ENCODE data around the gene LRBA. TPM values are rescaled to one million over a fixed set of nuclear protein-coding genes. Genes with fewer than 3 reads are reported as not detected.

LRBA gene
- polyA plus RNA-seq, 1 of the 3 experiments (the other 2 are of a cell fraction) = 11.4 TPM

- H4K20me1 ChIP-seq (ENCODE audit: insufficient read depth) = no peaks in the 10 kb centered on the region
- H3K4me2 ChIP-seq = no peak overlapping the region
- H3K27ac ChIP-seq (ENCODE audit: low read depth in 2 of 2, low read length in 1 of 2) = no peak overlapping the region
- no peaks in the 10 kb centered on the region; a peak in 1 of 4 replicates for H3K4me1 ChIP-seq (ENCODE audit: control insufficient read depth in 1 of 2, insufficient read depth in 2 of 2, low read depth in 1 of 2, low read length in 1 of 2)
- no peaks in the 10 kb centered on the region for H3K79me2 ChIP-seq (ENCODE audit: insufficient read depth)
- TF ChIP-seq FOXJ3 (CRISPR knock-in tag; IDR thresholded peaks at IDR 0.05) (no peak), TAF1 (IDR thresholded peaks at IDR 0.05; ENCODE audit: borderline replicate concordance, low read depth, low read length) (no peak), EZH2phosphoT487 (IDR thresholded peaks at IDR 0.05; ENCODE audit: borderline replicate concordance, low read depth) (no peak), SMC3 (IDR thresholded peaks at IDR 0.05; ENCODE audit: low read depth, low read length) (no peak), RAD21 (IDR thresholded peaks at IDR 0.05; ENCODE audit: low read length) (no peak), TCF12 (IDR thresholded peaks at IDR 0.05) (no peak), CTCF (IDR thresholded peaks at IDR 0.05) (no peak), EP300 (IDR thresholded peaks at IDR 0.05; ENCODE audit: borderline replicate concordance in 1 of 2, low read depth in 1 of 2, low read length in 1 of 2) (no peak), GABPA (IDR thresholded peaks at IDR 0.05; ENCODE audit: low read depth) (no peak), CHD2 (IDR thresholded peaks at IDR 0.05; ENCODE audit: low read length, partially characterized antibody) (no peak), ZBTB33 (IDR thresholded peaks at IDR 0.05; ENCODE audit: borderline replicate concordance, low read depth) (no peak), USF2 (IDR thresholded peaks at IDR 0.05; ENCODE audit: borderline replicate concordance, low read depth, low read length) (no peak), RXRA (IDR thresholded peaks at IDR 0.05; ENCODE audit: borderline replicate concordance, low read depth) (no peak), YY1 (IDR thresholded peaks at IDR 0.05; ENCODE audit: low read depth) (no peak), JUND (IDR thresholded peaks at IDR 0.05) (no peak), MAX (IDR thresholded peaks at IDR 0.05; ENCODE audit: low read depth) (no peak)
- ChIA-PET POLR2A (no interaction called here), CTCF (no interaction called here)
- no peaks in the 10 kb centered on the region for H3K27me3 ChIP-seq (ENCODE audit: insufficient read depth)
- no peak overlapping the region for H3K9ac ChIP-seq
- no peak overlapping the region for H2AFZ ChIP-seq (ENCODE audit: low read depth)
- 100% methylated on average over 2 of the region's 2 CpGs for WGBS (ENCODE audit: low lambda C conversion rate)
- peaks cover 2 to 7% of the 10 kb centered on the region in 2 experiments for H3K36me3 ChIP-seq (replicated peaks in 1 of 2; ENCODE audit: control insufficient read depth in 1 of 2, insufficient read depth in 2 of 2, low read length in 1 of 2)
- H3K9me2 ChIP-seq = no peaks in the 10 kb centered on the region
- no peak overlapping the region for H3K4me3 ChIP-seq (ENCODE audit: low read depth in 2 of 2, low read length in 1 of 2)
- no peaks in the 10 kb centered on the region for H3F3A ChIP-seq (replicated peaks; ENCODE audit: insufficient read depth)
- 0 out of 2 replicates have a peak, but pooled peaks cover 11% of the 10 kb centered on the region for H3K9me3 ChIP-seq
- DNase-seq = no peak
Observed at GRCh38 chr4:150720973-150721518, 294.0 kb downstream of the LRBA start.

Measured in SK-N-SH (cell line).